GM21447 (cell line): ENCODE measurements around the gene SLC5A1.
"Not testable (repeated sequence)": the region's sequence is repeated elsewhere in the genome, so short reads cannot be mapped to it uniquely, and the experiment has no call there.

ENCODE experiments used
- ATAC-seq: cut with Tn5 transposase; IDR thresholded peaks from one replicate; pipeline ENCODE4 v1.9.1; 2021; ENCODE audit not compliant: unreplicated experiment

Gene SLC5A1

GRCh38 chr22:32142600-32142999, 99.5 kb downstream of the SLC5A1 start:
- no peak for ATAC-seq

- ATAC-seq, result no peak
Measured at GRCh38 chr22:32144496-32145274, 101.6 kb downstream of the SLC5A1 start.

GRCh38 chr22:32147128-32147527, 104.1 kb downstream of the SLC5A1 start:
- ATAC-seq, result not testable (repeated sequence)

GRCh38 chr22:32148372-32148771, 105.3 kb downstream of the SLC5A1 start:
- not testable (repeated sequence) for ATAC-seq

GRCh38 chr22:32150647-32151046, 107.6 kb downstream of the SLC5A1 start:
- ATAC-seq, result not testable (repeated sequence)

GRCh38 chr22:32151641-32152040, 108.6 kb downstream of the SLC5A1 start:
- not testable (repeated sequence) for ATAC-seq

GRCh38 chr22:32154727-32155126, 111.7 kb downstream of the SLC5A1 start:
- ATAC-seq, result not testable (repeated sequence)

- ATAC-seq, result not testable (repeated sequence)
Measured at GRCh38 chr22:32157632-32158031, 114.6 kb downstream of the SLC5A1 start.

GRCh38 chr22:32158712-32159533, 115.9 kb downstream of the SLC5A1 start, which contains the start of gene C22orf42:
Gene C22orf42, minus strand, starts transcription at chr22:32159303. Its CDS starts 88 bp downstream, at chr22:32159215.
- ATAC-seq, result no peak

GRCh38 chr22:32160411-32160810, 117.3 kb downstream of the SLC5A1 start:
- ATAC-seq, result not testable (repeated sequence)
